RPMI8226 (cell line): ENCODE data around the gene FAM236C.
"Not testable (repeated sequence)": the region's sequence is repeated elsewhere in the genome, so short reads cannot be mapped to it uniquely, and the experiment has no call there.

ENCODE experiments used
- DNase-seq: peaks from one replicate; pipeline ENCODE4 v3.0.0-alpha.2; 2015

The FAM236C gene

GRCh38 chrX:72912315-72912714 lies at the start of gene FAM236C:
Gene FAM236C (plus strand): TSS chrX:72912615. CDS start chrX:72912715, 100 bp downstream.
- DNase-seq = not testable (repeated sequence)

DNA sequence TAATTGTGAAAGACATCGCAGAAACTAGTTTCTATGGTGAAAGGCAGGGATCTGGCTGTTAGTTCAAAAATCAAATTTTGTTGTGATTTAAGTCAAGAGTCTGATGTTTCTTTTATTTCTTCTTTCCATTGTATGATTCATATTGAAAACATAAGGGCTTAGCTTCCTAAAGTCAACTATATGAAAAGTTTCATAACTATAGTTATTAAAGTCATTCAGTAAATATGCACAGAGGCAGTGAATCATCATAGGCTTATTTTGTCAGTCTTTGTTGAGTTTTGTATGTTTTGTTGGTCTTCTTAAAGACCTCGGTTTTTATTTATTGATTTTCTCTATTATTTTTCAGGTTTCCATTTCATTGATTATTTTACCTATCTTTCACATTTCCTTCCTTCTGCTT lies 29.5 kb upstream of the FAM236C start:
- DNase-seq = not testable (repeated sequence)

GRCh38 chrX:72889740-72890139 lies 22.7 kb upstream of the FAM236C start:
- not testable (repeated sequence) for DNase-seq

- DNase-seq = not testable (repeated sequence)
Observed at GRCh38 chrX:72916096-72916495, 3.7 kb downstream of the FAM236C start.

DNA sequence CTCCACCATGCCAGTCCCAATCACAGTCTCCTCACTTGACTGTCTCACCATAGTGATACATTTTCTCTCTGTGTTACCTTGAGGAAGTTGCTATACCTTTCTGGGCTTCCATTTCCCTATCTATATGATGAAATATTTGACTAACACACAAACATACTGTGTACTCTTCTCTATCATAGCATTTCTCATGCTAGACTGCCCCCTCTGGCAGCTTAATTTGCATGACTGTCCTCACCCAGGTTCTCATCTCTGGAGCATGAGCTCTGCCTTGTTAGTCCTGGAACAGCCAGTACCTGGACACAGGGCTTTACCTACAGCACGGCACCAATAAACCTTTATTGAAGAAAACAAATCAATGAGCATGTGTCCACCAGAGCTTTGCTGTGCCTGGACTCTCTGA lies 19.9 kb downstream of the FAM236C start:
- not testable (repeated sequence) for DNase-seq

DNA sequence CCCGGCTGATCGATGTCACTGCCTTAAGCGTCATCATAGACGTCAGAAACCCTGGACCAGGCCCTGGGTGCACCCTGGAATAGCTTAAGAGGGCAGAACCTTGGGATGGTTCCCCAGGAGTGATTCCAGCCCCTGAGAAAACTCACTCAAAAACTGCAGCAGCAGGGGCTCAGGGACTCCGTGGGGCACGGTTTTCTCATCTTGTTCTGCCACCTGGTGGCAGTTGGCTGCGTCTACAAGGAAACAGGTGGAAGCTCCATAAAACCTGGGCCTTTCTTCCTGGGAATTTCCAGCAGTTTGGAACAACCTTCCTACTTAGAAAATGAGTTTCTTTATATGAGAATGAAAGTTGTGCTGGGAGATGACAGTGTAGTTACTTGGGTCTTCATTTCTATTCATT lies 24.0 kb downstream of the FAM236C start:
- not testable (repeated sequence) for DNase-seq

- DNase-seq = not testable (repeated sequence)
Observed at GRCh38 chrX:72936882-72937455, 24.6 kb downstream of the FAM236C start.

DNA sequence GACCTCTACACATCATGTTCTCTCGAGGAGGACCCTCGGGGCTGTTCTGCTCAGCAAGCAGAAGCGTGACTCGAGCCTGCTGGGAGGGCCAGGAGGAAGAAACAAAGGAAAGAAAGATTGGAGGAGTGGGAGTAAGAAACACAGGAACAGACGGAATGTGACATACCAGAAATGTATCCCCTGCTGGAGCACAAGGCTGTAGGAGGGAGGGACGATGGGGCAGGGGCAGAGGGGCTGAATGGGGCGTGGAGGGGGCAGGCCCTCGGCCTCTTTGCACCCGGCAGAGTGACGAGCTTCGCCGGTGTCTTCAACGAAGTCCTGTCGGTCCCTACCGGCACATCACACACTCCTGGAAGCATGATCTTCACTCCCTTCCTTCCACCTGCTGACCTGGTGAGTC lies 25.5 kb downstream of the FAM236C start, which contains the start of gene FAM236A:
TSS of gene FAM236A (plus strand) at position 301 of the 400 bp plus-strand sequence. CDS start at position 358, 57 bp downstream.
- not testable (repeated sequence) for DNase-seq

DNA sequence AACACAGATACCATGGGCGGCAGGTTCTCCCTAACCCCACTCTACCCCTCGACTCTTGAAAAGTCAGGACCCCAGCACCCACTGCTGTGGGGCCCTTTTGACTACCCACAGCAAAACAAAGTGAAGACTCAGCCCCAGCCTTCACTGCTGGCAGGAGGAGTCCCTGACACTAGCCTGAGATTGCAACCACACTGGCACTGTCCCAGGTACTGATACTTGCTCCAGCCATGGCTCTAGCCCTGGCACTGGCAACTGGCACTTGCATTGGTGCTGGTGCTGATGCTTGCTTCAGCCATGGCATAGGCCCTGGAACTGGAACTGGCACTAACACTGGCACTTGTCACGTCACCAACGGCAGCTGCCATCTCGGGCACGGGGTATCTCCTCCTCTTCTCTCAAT lies 29.9 kb downstream of the FAM236C start:
- DNase-seq = not testable (repeated sequence)

DNA sequence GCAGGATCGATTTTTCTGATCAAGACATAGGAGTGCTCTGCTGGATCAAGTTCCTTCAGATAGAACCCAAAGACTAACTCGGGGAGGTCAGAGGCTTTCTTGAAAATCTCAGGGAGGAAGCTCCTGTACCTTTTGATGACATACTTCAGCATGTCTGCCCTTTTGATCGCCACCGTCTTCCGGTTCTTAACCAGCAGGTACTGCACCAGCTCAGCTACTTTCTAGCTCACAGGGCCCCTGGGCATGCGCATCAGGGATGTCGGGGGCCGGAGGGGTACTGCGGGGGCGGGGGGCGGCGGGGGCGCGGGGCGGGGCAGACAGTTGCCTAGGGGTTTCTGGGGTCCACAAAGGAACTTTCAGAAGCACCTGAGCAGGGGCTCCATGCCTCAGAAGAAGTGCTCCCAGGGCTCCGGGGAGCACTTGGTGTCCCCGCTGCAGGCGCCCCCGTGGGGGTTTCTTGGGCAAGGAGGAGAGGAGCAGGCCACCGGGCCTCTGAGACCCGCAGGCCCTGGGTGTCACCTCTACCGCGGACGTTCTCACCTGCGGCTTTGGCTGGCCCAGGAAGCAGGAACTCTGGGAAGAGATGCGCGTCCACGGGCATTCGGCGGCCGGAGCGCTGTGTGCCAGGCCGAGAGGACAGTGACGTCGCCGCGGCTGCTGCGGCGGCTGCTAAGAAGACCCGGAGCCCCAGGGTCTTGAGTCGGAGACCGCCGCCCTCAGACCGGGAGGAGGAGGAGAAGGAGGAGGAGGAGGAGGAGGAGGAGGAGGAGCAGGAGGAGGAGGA lies 30.8 kb downstream of the FAM236C start:
- DNase-seq = not testable (repeated sequence)

- not testable (repeated sequence) for DNase-seq
Observed at GRCh38 chrX:72943819-72944169, 31.4 kb downstream of the FAM236C start, which contains the start of gene DMRTC1. Gene DMRTC1 (minus strand): TSS chrX:72943837. CDS start chrX:72875694, 68,143 bp downstream.

DNA sequence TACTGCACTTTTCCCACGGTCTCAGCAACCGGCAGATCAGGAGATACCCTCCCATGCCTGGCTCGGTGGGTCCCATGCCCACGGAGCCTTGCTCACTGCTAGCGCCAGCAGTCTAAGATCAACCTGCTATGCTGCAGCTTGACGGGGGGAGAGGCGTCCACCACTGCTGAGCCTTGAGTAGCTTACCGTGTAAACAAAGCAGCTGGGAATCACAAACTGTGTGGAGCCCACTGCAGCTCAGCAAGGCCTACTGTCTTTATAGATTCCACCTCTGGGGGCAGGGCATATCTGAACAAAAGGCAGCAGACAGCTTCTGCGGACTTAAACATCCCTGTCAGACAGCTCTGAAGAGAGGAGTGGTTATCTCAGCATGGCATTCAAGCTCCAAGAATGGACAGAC lies 47.6 kb downstream of the FAM236C start:
- not testable (repeated sequence) for DNase-seq
